ENCODE measurements around the gene SYDE1. TPM values are rescaled to one million over a fixed set of nuclear protein-coding genes. Genes with fewer than 3 reads are reported as not detected.

The SYDE1 gene
- total and polyA plus RNA-seq, 2 experiments from 2014 or later, result 4.1 to 21.4 TPM

- TF ChIP-seq, protein P1, sequence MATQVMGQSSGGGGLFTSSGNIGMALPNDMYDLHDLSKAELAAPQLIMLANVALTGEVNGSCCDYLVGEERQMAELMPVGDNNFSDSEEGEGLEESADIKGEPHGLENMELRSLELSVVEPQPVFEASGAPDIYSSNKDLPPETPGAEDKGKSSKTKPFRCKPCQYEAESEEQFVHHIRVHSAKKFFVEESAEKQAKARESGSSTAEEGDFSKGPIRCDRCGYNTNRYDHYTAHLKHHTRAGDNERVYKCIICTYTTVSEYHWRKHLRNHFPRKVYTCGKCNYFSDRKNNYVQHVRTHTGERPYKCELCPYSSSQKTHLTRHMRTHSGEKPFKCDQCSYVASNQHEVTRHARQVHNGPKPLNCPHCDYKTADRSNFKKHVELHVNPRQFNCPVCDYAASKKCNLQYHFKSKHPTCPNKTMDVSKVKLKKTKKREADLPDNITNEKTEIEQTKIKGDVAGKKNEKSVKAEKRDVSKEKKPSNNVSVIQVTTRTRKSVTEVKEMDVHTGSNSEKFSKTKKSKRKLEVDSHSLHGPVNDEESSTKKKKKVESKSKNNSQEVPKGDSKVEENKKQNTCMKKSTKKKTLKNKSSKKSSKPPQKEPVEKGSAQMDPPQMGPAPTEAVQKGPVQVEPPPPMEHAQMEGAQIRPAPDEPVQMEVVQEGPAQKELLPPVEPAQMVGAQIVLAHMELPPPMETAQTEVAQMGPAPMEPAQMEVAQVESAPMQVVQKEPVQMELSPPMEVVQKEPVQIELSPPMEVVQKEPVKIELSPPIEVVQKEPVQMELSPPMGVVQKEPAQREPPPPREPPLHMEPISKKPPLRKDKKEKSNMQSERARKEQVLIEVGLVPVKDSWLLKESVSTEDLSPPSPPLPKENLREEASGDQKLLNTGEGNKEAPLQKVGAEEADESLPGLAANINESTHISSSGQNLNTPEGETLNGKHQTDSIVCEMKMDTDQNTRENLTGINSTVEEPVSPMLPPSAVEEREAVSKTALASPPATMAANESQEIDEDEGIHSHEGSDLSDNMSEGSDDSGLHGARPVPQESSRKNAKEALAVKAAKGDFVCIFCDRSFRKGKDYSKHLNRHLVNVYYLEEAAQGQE (IDR thresholded peaks at IDR 0.05; ENCODE audit: unreplicated experiment), result no peak
- no peak for TF ChIP-seq CREB1 (CRISPR knock-in tag; IDR thresholded peaks at IDR 0.05; ENCODE audit: low read depth)
Observed at GRCh38 chr19:15147090-15147489, 39.9 kb downstream of the SYDE1 start (continued).

DNA sequence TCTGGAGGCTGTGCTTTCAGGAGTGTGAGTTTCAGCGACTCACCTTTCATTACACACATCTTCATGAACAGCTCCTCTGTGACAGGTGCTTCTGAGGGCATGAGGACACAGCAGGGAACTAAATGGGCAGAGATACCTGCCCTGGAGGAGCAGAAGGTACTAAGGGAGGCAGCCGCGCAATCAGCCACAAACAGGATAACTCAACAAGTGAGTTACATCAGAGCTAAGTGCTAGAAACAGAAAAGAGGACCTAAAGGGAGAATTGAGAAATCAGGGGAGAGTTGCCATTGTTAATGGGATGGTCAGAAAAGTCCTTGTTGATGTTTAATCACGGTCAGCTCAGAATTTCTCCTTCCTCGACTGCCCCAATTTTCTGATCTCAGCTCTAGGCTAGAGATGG is 42.5 kb downstream of the SYDE1 start:
- no peak overlapping the region for H3K4me2 ChIP-seq
- H3K4me1 Mint-ChIP-seq, result no peaks in the 10 kb centered on the region; the same call in 2 of the 3 replicates
- peaks cover 8% of the 10 kb centered on the region for H3K9me3 Mint-ChIP-seq
- TF ChIP-seq JUNB (IDR thresholded peaks at IDR 0.05; ENCODE audit: unreplicated experiment) (no peak), STAT1 (IDR thresholded peaks at IDR 0.05; ENCODE audit: unreplicated experiment) (no peak), NANOG (IDR thresholded peaks at IDR 0.05; ENCODE audit: borderline replicate concordance) (no peak), EZH2phosphoT487 (IDR thresholded peaks at IDR 0.05; ENCODE audit: unreplicated experiment) (no peak), CREB1 (CRISPR knock-in tag; IDR thresholded peaks at IDR 0.05; ENCODE audit: low read depth) (no peak), POLR2AphosphoS5 (IDR thresholded peaks at IDR 0.05; ENCODE audit: low read depth) (no peak), ZNF114 (CRISPR knock-in tag; IDR thresholded peaks at IDR 0.05) (no peak)
- TF ChIP-seq, protein P2, sequence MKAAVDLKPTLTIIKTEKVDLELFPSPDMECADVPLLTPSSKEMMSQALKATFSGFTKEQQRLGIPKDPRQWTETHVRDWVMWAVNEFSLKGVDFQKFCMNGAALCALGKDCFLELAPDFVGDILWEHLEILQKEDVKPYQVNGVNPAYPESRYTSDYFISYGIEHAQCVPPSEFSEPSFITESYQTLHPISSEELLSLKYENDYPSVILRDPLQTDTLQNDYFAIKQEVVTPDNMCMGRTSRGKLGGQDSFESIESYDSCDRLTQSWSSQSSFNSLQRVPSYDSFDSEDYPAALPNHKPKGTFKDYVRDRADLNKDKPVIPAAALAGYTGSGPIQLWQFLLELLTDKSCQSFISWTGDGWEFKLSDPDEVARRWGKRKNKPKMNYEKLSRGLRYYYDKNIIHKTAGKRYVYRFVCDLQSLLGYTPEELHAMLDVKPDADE (IDR thresholded peaks at IDR 0.05), result no peak
- TF ChIP-seq, protein P3, sequence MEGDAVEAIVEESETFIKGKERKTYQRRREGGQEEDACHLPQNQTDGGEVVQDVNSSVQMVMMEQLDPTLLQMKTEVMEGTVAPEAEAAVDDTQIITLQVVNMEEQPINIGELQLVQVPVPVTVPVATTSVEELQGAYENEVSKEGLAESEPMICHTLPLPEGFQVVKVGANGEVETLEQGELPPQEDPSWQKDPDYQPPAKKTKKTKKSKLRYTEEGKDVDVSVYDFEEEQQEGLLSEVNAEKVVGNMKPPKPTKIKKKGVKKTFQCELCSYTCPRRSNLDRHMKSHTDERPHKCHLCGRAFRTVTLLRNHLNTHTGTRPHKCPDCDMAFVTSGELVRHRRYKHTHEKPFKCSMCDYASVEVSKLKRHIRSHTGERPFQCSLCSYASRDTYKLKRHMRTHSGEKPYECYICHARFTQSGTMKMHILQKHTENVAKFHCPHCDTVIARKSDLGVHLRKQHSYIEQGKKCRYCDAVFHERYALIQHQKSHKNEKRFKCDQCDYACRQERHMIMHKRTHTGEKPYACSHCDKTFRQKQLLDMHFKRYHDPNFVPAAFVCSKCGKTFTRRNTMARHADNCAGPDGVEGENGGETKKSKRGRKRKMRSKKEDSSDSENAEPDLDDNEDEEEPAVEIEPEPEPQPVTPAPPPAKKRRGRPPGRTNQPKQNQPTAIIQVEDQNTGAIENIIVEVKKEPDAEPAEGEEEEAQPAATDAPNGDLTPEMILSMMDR (conservative IDR thresholded peaks at IDR 0.05; ENCODE audit: low read depth in 2 of 2), result no peak
- TF ChIP-seq, protein P1 (IDR thresholded peaks at IDR 0.05; ENCODE audit: unreplicated experiment), result no peak

More for the DNA sequence above, 42.5 kb downstream of the SYDE1 start:
- ATAC-seq (no peak), DNase-seq (ENCODE audit: low spot score) (no peak)
- Histone ChIP-seq H3K4me3 (no peak overlapping the region), H3F3A (replicated peaks; ENCODE audit: low read depth) (no peaks in the 10 kb centered on the region), H4K20me1 (replicated peaks; ENCODE audit: insufficient read depth) (no peaks in the 10 kb centered on the region), H3K36me3 (ENCODE audit: insufficient read depth) (no peaks in the 10 kb centered on the region), H3K4me1 (ENCODE audit: insufficient read depth) (no peaks in the 10 kb centered on the region), H3K27me3 (ENCODE audit: insufficient read depth) (no peaks in the 10 kb centered on the region), H3K9me2 (ENCODE audit: insufficient read depth) (no peaks in the 10 kb centered on the region), H3K79me2 (replicated peaks; ENCODE audit: insufficient read depth) (no peaks in the 10 kb centered on the region), H3K27ac (ENCODE audit: low read depth) (no peak overlapping the region), H2AFZ (no peak overlapping the region)
- Mint-ChIP-seq H3K27me3 (ENCODE audit: insufficient read depth, low read depth, poor library complexity) (peaks cover 7% of the 10 kb centered on the region), H3K4me3 (no peak overlapping the region), H3K36me3 (ENCODE audit: low read depth) (peaks cover 5% of the 10 kb centered on the region; the same call in 1 of the 3 replicates), H3K27ac (no peak overlapping the region)
